NB4 (cell line): ENCODE results near the gene PRDM1.

ENCODE experiments used
- DNase-seq: peaks from one replicate; pipeline ENCODE4 v3.0.0; 2010; ENCODE audit warnings: low read depth
- H3K4me3 ChIP-seq: one replicate; pipeline ENCODE4 v1.5.1; 2011; ENCODE audit warnings: mild to moderate bottlenecking, low read depth, low read length, moderate library complexity
- CTCF ChIP-seq: IDR thresholded peaks from one replicate; pipeline ENCODE4 v1.5.1; 2012; ENCODE audit warnings: low read depth, low read length
- MAX ChIP-seq: IDR thresholded peaks from 2 replicates; pipeline ENCODE4 v1.6.1; 2011; ENCODE audit warnings: low read depth, low read length
- MYC ChIP-seq: IDR thresholded peaks from 2 replicates; pipeline ENCODE4 v1.6.1; 2011; ENCODE audit warnings: low read depth, low read length
- POLR2A ChIP-seq: IDR thresholded peaks from 2 replicates; pipeline ENCODE4 v1.6.1; 2011; ENCODE audit warnings: mild to moderate bottlenecking; ENCODE audit not compliant: insufficient read length; ENCODE audit errors: extremely low read depth

Gene PRDM1

GRCh38 chr6:106092279-106092678 is 6.1 kb downstream of the PRDM1 start:
- DNase-seq, result no peak
- H3K4me3 ChIP-seq, result no peak overlapping the region
- no peak for TF ChIP-seq MYC
- no peak for TF ChIP-seq MAX
- no peak for TF ChIP-seq POLR2A
- TF ChIP-seq CTCF, result no peak

- DNase-seq, result no peak
- no peak overlapping the region for H3K4me3 ChIP-seq
- TF ChIP-seq CTCF (no peak), POLR2A (no peak), MAX (no peak), MYC (no peak)
These were observed 8.3 kb downstream of the PRDM1 start for GRCh38 chr6:106094261-106094963.

GRCh38 chr6:106094964-106095335 is 8.8 kb downstream of the PRDM1 start:
- no peak overlapping the region for H3K4me3 ChIP-seq
- DNase-seq, result no peak
- TF ChIP-seq MYC (no peak), CTCF (no peak), MAX (no peak), POLR2A (no peak)

GRCh38 chr6:106097411-106098231 is 11.5 kb downstream of the PRDM1 start:
- DNase-seq, result peak; percentile 77
- TF ChIP-seq MYC (peak; percentile 69), MAX (peak; percentile 55), CTCF (no peak)
- H3K4me3 ChIP-seq, result peak overlapping the region; percentile 81

GRCh38 chr6:106098383-106099234 is 12.5 kb downstream of the PRDM1 start:
- DNase-seq, result peak; percentile 38
- TF ChIP-seq MAX (no peak), CTCF (no peak), POLR2A (no peak), MYC (no peak)
- peak overlapping the region; percentile 81 for H3K4me3 ChIP-seq
